GM18505 (cell line): ENCODE results near the gene IL1B.
"Not testable (repeated sequence)": the region's sequence is repeated elsewhere in the genome, so short reads cannot be mapped to it uniquely, and the experiment has no call there.

Experiments used
- ATAC-seq: cut with Tn5 transposase; IDR thresholded peaks from one replicate; pipeline ENCODE4 v1.9.1; 2021; ENCODE audit not compliant: unreplicated experiment
- POLR2A ChIP-seq: IDR thresholded peaks from 4 replicates; pipeline ENCODE4 v1.6.1; 2011; ENCODE audit warnings: borderline replicate concordance; ENCODE audit not compliant: insufficient read depth, insufficient read length; ENCODE audit errors: extremely low read depth

The IL1B gene

DNA sequence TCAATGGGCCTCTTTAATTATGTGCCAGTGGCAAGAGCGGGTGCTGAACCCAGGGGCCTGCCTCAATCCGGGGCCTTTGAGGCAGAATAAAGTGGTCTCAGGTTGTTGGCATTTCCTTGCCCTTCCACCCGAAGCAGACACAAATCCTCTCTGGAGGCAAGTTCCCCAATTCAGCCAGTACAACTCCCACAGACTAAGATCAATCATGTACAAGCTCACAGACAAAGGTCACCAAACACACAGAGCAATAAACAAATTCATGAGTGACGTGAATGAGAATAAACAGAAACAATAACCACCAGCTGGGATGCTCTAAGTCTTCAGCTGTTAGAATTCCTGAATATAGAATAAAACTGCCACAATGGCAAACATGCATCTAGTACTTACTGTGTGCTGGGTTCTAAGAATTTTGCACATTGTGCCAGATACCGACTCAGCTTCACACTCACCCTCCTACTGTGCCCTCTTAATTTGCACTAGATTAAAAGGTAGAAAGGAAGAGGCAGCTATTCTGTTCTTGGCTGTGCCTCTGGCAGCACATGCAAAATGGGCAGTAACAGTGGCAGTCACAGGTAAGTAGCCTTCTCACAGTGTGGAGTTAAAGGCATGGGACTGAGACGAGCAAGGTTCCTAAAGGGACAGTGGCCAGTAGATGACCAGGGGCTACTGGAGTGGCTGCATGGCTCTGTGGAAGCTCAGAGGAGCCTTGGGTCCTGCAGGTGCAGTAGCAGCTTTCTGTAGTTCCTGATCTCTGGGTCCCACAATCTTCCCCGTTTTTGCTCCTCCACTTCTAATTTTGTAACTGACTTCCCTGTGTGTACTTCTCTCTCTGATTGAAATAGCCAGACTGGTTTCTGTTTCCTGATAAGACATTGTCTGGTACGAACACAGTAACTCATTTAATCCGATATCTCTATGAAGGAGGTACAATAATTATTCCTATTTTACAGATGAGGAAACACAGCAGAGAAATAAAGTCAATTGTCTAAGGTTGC is 34.6 kb upstream of the IL1B start:
- no peak for ATAC-seq
- TF ChIP-seq POLR2A = no peak

DNA sequence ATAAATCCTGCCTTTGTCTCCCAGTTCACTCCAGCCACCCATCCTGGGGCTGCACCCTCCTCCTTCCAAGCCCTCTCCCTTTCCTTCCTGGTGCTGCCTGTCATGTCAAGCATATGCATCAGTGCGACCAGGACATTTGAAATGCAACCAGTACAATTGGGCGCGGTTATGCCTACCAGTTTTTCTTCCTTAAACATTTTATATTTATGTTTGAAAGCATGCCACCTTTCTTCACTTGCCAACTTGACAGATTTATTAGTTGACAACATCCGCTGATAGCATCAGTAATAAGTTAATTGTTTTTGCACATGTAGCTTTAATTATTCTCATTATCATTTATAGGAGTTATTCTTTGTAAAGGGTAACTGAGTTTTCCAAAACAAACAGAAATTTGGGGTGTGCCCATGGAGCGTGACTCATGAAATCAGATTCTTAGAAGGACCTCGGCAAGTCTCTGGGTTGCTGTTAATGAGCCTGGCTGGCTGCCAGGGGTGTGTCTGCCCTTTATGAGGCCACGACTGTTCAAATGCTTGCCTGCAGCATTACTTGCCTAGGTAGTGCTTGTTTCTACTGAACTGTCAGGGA is 32.8 kb upstream of the IL1B start:
- no peak for ATAC-seq
- TF ChIP-seq POLR2A = no peak

DNA sequence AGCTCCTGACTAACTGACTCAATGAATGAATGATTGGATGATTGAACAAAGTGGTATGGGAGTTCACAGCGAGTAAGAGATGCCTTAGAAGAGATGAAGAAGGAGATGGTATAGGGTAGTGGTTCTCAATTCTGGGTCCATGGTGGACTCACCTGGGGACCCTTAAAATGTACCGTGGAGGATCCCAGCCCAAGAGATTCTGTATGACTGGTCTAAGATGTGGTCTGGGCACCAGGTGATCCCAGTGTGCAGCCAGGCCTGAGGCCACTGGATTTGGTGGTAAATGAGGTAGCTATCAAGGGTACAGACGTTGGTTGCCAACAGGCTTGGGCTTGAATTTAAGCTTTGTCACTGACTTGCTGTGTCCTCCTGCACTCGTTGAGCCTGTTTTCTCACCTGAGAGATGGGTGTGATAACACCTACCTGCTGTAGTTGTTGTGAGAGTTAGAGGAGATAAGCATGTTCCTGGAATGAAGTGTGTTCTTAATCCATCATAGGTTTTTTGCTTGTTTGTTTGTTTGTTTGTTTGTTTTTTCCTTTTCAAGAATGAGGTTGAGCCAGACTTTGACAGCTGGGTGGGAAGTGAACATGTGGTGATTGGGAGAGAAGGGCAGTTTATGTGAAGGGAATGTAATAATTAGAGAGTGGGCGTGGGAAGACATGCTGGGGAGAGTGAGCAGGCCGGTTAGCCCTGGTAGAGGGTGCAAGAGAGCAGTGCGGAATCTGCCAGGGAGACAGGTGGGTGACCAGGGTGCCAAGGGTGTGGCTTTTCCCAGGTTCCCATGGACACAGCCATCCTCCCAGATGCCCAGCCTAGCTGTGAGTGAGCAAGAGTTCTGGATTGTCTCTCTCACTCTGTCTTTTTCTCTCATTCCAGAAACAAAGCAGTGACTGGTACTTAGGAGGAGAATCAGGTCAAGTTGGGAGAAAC is 31.4 kb upstream of the IL1B start:
- TF ChIP-seq POLR2A = no peak
- ATAC-seq = no peak

DNA sequence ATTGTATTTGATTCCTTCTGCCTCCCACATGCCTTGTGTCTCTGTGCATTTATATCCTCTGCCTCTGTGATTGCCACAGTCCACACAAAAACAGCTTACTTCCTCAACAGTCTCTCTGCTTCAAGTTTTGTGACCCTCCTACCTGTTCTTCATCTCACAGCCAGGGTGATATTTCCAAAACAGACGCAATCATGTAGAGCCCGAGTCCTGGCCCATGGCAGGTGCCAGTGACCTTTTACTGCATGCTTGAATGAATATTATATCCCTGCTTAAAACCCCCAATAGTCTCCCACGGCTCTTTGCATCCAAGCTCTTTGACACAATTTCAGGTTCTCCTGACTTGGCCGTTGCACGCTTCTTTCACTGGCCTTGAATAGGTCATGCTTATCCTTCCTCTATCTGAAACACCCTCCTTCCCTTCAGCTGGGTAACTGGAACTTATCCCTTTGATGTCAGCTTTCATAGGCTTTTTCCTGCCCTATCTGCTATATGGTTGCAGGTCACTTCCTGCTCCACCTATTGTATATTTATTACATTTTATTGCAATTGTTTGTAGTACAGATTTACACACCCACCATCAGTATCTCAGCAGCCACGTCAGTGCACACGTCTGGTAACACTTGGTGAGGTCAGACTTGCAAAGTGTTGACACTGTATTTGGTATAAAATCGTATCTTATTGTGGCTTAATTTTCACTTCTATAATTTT is 29.7 kb upstream of the IL1B start:
- TF ChIP-seq POLR2A = no peak
- ATAC-seq = no peak

DNA sequence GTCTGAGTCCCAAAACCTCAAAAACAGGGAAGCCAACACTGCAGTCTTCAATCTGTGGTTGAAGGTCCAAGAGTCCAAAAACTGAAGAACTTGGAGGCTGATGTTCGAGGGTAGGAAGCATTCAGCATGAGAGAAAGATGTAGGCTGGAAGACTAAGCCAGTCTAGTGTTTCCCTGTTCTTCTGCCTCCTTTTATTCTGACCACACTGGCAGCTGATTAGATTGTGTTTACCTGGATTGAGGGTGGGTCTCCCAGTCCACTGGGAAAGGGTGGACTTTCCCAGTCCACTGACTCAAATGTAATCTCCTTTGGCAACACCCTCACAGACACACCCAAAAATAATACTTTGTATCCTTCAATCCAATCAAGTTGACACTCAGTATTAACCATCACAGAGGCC is 27.5 kb upstream of the IL1B start:
- no peak for TF ChIP-seq POLR2A
- no peak for ATAC-seq

DNA sequence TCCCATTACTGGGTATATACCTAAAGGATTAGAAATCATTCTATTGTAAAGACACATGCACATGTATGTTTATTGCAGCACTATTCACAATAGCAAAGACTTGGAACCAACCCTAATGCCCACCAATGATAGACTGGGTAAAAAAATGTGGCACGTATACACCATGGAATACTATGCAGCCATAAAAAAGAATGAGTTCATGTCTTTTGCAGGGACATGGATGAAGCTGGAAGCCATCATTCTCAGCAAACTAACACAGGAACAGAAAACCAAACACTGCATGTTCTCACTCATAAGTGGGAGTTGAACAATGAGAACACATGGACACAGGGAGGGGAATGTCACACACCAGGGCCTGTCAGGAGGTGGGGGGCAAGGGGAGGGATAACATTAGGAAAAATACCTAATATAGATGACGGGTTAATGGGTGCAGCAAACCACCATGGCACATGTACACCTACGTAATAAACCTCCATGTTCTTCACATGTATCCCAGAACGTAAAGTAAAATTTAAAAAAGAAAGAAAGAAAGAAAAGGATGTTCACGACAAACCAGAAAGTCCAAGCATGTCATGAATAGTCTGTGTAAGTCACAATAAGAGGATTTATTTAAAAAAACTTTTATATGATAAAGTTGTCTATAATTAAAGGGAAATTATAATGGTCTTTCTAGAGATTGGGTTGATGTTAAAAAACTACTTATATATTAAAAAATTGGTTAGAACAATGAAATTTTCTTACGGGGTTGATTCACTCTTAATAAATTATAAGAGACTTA is 23.0 kb upstream of the IL1B start:
- ATAC-seq = not testable (repeated sequence)

DNA sequence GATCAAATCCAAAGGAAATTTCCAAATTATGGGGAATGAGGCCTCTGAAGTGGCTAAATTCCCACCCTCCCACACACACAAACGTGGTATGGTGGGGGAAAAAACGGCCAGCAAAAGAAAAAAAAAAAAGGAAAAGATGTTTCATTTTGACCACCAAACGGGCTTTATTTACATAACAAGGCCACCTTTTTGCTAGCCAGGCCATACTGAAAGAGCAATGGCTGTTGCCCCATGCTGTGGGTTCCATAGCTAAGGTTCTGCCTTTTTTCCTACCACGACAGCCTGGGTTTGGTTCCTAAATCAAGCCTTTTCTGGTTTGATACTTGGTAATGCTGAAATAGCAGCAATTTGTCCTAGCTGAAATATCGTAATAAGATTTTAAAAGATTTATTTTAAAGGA is 14.0 kb upstream of the IL1B start:
- ATAC-seq = no peak
- TF ChIP-seq POLR2A = no peak

DNA sequence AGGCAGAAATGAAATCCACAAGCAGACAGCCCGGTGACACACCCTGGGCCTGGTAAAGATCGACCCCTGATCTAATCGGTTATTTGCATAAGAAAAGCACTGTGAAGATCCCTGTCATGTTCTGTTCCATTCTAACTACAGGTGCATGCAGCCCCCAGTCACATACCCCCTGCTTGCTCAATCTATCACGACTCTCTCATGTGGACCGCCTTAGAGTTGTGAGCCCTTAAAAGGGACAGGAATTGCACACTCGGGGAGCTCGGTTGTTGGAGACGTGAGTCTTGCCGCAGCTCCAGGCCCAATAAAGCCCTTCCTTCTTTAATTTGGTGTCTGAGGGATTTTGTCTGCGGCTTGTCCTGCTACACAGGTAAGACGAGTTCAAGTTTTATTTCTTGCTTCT is 13.4 kb upstream of the IL1B start:
- no peak for TF ChIP-seq POLR2A
- ATAC-seq = no peak

DNA sequence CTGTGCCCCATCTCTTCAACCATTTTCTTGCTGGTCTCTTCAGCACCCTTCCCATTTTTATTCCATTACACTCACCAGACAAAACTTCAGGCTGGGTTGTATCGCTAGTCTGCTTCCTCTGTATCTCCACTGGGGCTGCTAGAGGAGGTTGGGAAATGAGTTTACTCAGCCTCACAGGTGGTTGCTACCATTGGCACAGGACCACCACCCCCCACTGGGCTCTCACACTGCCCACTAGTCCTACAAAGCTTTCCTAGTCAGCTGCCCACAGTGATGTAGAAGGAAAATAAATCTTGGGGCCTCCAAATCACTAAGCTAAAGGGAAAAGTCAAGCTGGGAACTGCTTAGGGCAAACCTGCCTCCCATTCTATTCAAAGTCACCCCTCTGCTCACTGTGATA is 12.3 kb upstream of the IL1B start:
- no peak for TF ChIP-seq POLR2A
- ATAC-seq = no peak

DNA sequence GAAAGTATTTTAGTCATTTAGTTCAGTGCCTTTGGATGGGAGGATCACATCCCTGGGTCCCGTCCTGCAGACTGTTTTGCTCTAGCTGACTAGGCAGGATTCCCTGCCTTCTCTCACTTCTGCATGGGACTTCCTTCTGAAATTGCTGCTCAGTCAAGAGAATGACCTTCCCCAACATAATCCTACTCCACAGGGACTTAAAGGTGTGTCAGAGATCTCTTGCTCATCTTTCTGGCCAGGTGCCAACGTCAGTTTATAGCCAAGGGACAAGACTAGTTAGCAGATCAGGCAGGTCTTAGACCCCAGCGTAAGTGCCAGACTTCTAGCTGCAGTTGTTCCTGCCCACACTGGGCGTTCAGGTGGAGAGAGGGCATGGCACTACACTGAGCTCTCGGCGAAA is 9.5 kb upstream of the IL1B start:
- no peak for TF ChIP-seq POLR2A
- ATAC-seq = no peak

DNA sequence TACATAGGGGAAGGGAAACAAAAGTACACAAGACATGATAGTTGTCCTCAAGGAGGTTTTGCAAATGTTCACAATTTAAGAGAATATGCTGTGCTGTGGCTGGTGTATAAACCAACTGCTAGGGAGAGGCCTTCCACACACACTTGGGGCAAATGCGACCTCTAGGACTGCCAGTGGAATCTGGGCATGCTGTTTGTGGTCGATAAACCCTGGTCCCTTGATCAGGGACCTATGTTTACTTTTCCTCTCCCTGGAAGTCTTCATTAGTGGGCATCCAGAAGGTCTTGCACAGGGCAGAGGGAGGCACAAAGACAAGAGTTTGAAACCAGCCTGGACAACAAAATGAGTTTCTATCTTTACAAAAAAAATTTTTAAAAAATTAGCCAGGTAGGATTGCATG is 7.3 kb upstream of the IL1B start:
- TF ChIP-seq POLR2A = no peak
- ATAC-seq = no peak

DNA sequence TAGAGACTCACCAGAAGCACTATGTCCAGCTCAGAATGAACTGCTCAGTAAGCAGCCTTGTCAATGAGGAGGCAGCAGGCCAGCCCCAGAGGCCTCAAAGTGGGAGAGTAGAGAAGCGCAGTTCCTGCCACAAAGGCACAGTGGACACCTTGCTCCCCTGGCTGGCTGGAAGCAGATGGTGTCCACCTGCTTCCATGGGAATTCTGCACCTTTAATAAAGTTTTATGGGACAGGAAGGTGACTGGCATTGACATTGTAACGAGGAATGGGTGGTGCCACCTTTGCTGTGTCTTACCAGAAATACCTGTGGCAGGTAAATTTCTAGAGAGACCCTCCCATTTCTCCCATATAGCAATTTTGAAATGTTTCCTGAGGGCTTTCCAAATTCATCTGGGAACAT is 6.7 kb upstream of the IL1B start:
- no peak for TF ChIP-seq POLR2A
- no peak for ATAC-seq
